Gastroesophageal sphincter (tissue), 4 donors: Measurements from ENCODE around the gene MFSD6. TPM values are rescaled to one million over a fixed set of nuclear protein-coding genes. Genes with fewer than 3 reads are reported as not detected.
A peak's percentile ranks its signal among the peaks of the same experiment; 100 is the strongest.
"Not testable (repeated sequence)": the region's sequence is repeated elsewhere in the genome, so short reads cannot be mapped to it uniquely, and the experiment has no call there.

Source experiments
- ATAC-seq: fragments of 150-250 bp; one replicate; pipeline ENCODE4 v1.9.1; 2016; ENCODE audit warnings: mild to moderate bottlenecking, moderate library complexity
- H3K27ac ChIP-seq, 4 donors: fragments of 200-600 bp; sonication (generic) in 3 of 4; 1 replicate in 3 of 4; 2 replicates in 1 of 4; pipeline ENCODE4 v1.5.1; 2016 to 2019
- H3K27me3 ChIP-seq: fragments of 200-600 bp; sonication (generic); one replicate; pipeline ENCODE4 v1.5.1; 2019
- H3K36me3 ChIP-seq, 2 donors: fragments of 200-600 bp; sonication (generic); one replicate each; pipeline ENCODE4 v1.5.1; 2019; ENCODE audit warnings: control low read depth in 1 of 2
- H3K4me1 ChIP-seq, 3 donors: fragments of 200-600 bp; sonication (generic); 1 replicate in 2 of 3; 2 replicates in 1 of 3; pipeline ENCODE4 v1.5.1; 2016 to 2019; ENCODE audit warnings: control low read depth in 2 of 3
- H3K4me3 ChIP-seq, 2 donors: fragments of 200-600 bp; sonication (generic); one replicate each; pipeline ENCODE4 v1.5.1; 2019; ENCODE audit warnings: mild to moderate bottlenecking in 1 of 2, moderate library complexity in 1 of 2
- H3K9me3 ChIP-seq, 3 donors: fragments of 200-600 bp; sonication (generic); one replicate each; pipeline ENCODE4 v1.5.1; 2017 to 2019; ENCODE audit warnings: control low read depth in 2 of 3
- CTCF ChIP-seq, 4 experiments: fragments of 200-600 bp in 2 of 4; fragments of 450-650 bp in 2 of 4; sonication (generic) in 1 of 4; IDR thresholded peaks; one replicate each; pipeline ENCODE4 v1.5.1; 2017 to 2019; ENCODE audit warnings: antibody characterized with exemption in 4 of 4, mild to moderate bottlenecking in 2 of 4, moderate library complexity in 2 of 4
- EP300 ChIP-seq: sonication (generic); formaldehyde crosslinking; IDR thresholded peaks from one replicate; pipeline ENCODE4 v1.6.1; 2017; ENCODE audit warnings: antibody characterized with exemption, mild to moderate bottlenecking
- POLR2A ChIP-seq, 2 donors: fragments of 450-650 bp; IDR thresholded peaks; one replicate each; pipeline ENCODE4 v1.6.1; 2017; ENCODE audit warnings: antibody characterized with exemption in 2 of 2, mild to moderate bottlenecking in 2 of 2, moderate library complexity in 1 of 2
- POLR2AphosphoS5 ChIP-seq: sonication (generic); formaldehyde crosslinking; IDR thresholded peaks from one replicate; pipeline ENCODE4 v1.6.1; 2017; ENCODE audit warnings: antibody characterized with exemption
- WGBS, 2 donors: methylation state at CpG; one replicate each; pipeline ENCODE4 v1.1.5; 2018; ENCODE audit warnings: low coverage in 1 of 2; 5-methylcytosine and 5-hydroxymethylcytosine counted together
- total RNA-seq, 4 donors: library from RNA; depleted of rRNA; stranded (reverse); fragments of >200 nt; gene quantifications; one replicate each; pipeline ENCODE4 v1.1.0, GENCODE V29; 2016

MFSD6 gene
- total RNA-seq, 4 donors from 2014 or later, result 80.2 to 176 (median 143) TPM

GRCh38 chr2:190466819-190467446 lies 58.8 kb downstream of the MFSD6 start:
- no peak for TF ChIP-seq EP300
- TF ChIP-seq POLR2A (IDR thresholded peaks at IDR 0.05), result no peak
- no peak for TF ChIP-seq CTCF (IDR thresholded peaks at IDR 0.05)
- TF ChIP-seq POLR2AphosphoS5, result no peak
- ATAC-seq, result no peak
- H3K27ac ChIP-seq, result peak overlapping the region; percentile 74 to 88 (median 86)
- H3K4me3 ChIP-seq, result no peak overlapping the region
- peaks cover 0 to 9% of the 10 kb centered on the region in 2 donors for H3K36me3 ChIP-seq
- 25 to 39% methylated on average over 5 of the region's 5 CpGs for WGBS, 2 donors
- no peaks in the 10 kb centered on the region for H3K9me3 ChIP-seq
- no peaks in the 10 kb centered on the region for H3K27me3 ChIP-seq
- H3K4me1 ChIP-seq, result peaks cover 25 to 60% (median 29%) of the 10 kb centered on the region in 3 donors

- Histone ChIP-seq H3K27ac (peak overlapping the region; percentile 74 to 88 (median 86)), H3K27me3 (no peaks in the 10 kb centered on the region), H3K36me3 (peaks cover 0 to 9% of the 10 kb centered on the region in 2 donors), H3K9me3 (no peaks in the 10 kb centered on the region), H3K4me1 (peaks cover 25 to 60% (median 29%) of the 10 kb centered on the region in 3 donors), H3K4me3 (no peak overlapping the region)
- ATAC-seq, result no peak
- WGBS, 2 donors, result 0 to 7% methylated on average over 3 to 5 of the region's 5 CpGs
- TF ChIP-seq EP300 (no peak), POLR2AphosphoS5 (no peak), CTCF (IDR thresholded peaks at IDR 0.05) (no peak), POLR2A (IDR thresholded peaks at IDR 0.05) (no peak)
These were observed 59.5 kb downstream of the MFSD6 start for GRCh38 chr2:190467575-190468083.

GRCh38 chr2:190468354-190468753 lies 60.2 kb downstream of the MFSD6 start:
- H3K4me3 ChIP-seq, H3K36me3 ChIP-seq: not testable (repeated sequence)
- peaks cover 25 to 60% (median 29%) of the 10 kb centered on the region in 3 donors for H3K4me1 ChIP-seq

GRCh38 chr2:190468814-190469569 lies 60.8 kb downstream of the MFSD6 start:
- ATAC-seq, result peak; percentile 88
- 10 to 11% methylated on average over 4 of the region's 4 CpGs for WGBS, 2 donors
- H3K4me3 ChIP-seq, result no peak overlapping the region
- H3K4me1 ChIP-seq, result peaks cover 25 to 60% (median 29%) of the 10 kb centered on the region in 3 donors
- peak overlapping the region; percentile 74 to 88 (median 86) for H3K27ac ChIP-seq
- H3K27me3 ChIP-seq, result no peaks in the 10 kb centered on the region
- peaks cover 0 to 9% of the 10 kb centered on the region in 2 donors for H3K36me3 ChIP-seq
- TF ChIP-seq CTCF (IDR thresholded peaks at IDR 0.05), result no peak
- TF ChIP-seq POLR2AphosphoS5, result peak; percentile 91
- H3K9me3 ChIP-seq, result no peaks in the 10 kb centered on the region

More at GRCh38 chr2:190468354-190468753, 60.2 kb downstream of the MFSD6 start:
- not testable (repeated sequence) for H3K27me3 ChIP-seq, H3K9me3 ChIP-seq, ATAC-seq
- WGBS, 2 donors, result no CpG with 5 or more reads among the region's 1 CpG
- H3K27ac ChIP-seq, result peak overlapping the region; percentile 74 to 88 (median 86)

GRCh38 chr2:190469771-190470170 lies 61.6 kb downstream of the MFSD6 start:
- Histone ChIP-seq H3K4me1 (peaks cover 25 to 60% (median 29%) of the 10 kb centered on the region in 3 donors), H3K4me3 (no peak overlapping the region), H3K36me3 (peaks cover 0 to 9% of the 10 kb centered on the region in 2 donors), H3K27ac (peak overlapping the region; percentile 74 to 88 (median 86)), H3K27me3 (no peaks in the 10 kb centered on the region), H3K9me3 (no peaks in the 10 kb centered on the region)
- TF ChIP-seq EP300, result no peak
- TF ChIP-seq CTCF (IDR thresholded peaks at IDR 0.05), result no peak
- TF ChIP-seq POLR2A (IDR thresholded peaks at IDR 0.05), result no peak
- no peak for TF ChIP-seq POLR2AphosphoS5
- 12 to 33% methylated on average over 1 to 2 of the region's 2 CpGs for WGBS, 2 donors
- ATAC-seq, result peak; percentile 71
